Osteoblast (primary cell): Measurements from ENCODE around the gene TOP1. TPM values are rescaled to one million over a fixed set of nuclear protein-coding genes. Genes with fewer than 3 reads are reported as not detected.

Source experiments
- DNase-seq: peaks from one replicate; pipeline ENCODE4 v3.0.0; 2011; ENCODE audit warnings: low spot score, mixed read lengths; ENCODE audit not compliant: insufficient read length; ENCODE audit errors: missing footprints
- H2AFZ ChIP-seq: 2 replicates; pipeline ENCODE4 v1.6.0; 2011; ENCODE audit warnings: mild to moderate bottlenecking, low read length
- H3K27ac ChIP-seq: 2 replicates; pipeline ENCODE4 v1.5.1; 2011; ENCODE audit warnings: mild to moderate bottlenecking, low read depth, low read length, moderate library complexity
- H3K27me3 ChIP-seq: 2 replicates; pipeline ENCODE4 v1.6.0; 2012; ENCODE audit warnings: mild to moderate bottlenecking, control low read depth, inconsistent platforms, low read length, moderate library complexity; ENCODE audit not compliant: insufficient read depth
- H3K36me3 ChIP-seq: 2 replicates; pipeline ENCODE4 v1.5.1; 2011; ENCODE audit warnings: mild to moderate bottlenecking, low read length, control low read depth, moderate library complexity; ENCODE audit not compliant: insufficient read depth
- H3K4me1 ChIP-seq: 2 replicates; pipeline ENCODE4 v1.5.1; 2011; ENCODE audit warnings: mild to moderate bottlenecking, low read length, control low read depth, moderate library complexity; ENCODE audit not compliant: insufficient read depth
- H3K4me2 ChIP-seq: 2 replicates; pipeline ENCODE4 v1.6.0; 2011; ENCODE audit warnings: mild to moderate bottlenecking, low read length; ENCODE audit not compliant: insufficient read depth
- H3K4me3 ChIP-seq: fragments of 200-600 bp; sonication (generic); 3 replicates; pipeline ENCODE4 v1.5.1; 2012; ENCODE audit warnings: mild to moderate bottlenecking, low read length, inconsistent platforms; ENCODE audit not compliant: insufficient read depth
- H3K79me2 ChIP-seq: 2 replicates; pipeline ENCODE4 v1.6.0; 2012; ENCODE audit warnings: mild to moderate bottlenecking, low read length, control low read depth, inconsistent platforms; ENCODE audit not compliant: insufficient read depth
- H3K9me3 ChIP-seq: 2 replicates; pipeline ENCODE4 v1.5.1; 2011; ENCODE audit warnings: low read depth, low read length, control low read depth
- H4K20me1 ChIP-seq: 2 replicates; pipeline ENCODE4 v1.6.0; 2012; ENCODE audit warnings: mild to moderate bottlenecking, low read length, control low read depth; ENCODE audit not compliant: insufficient read depth
- total RNA-seq: library from RNA; depleted of rRNA; stranded (reverse); fragments of >200 nt; gene quantifications from 2 replicates; pipeline ENCODE4 v1.2.3, GENCODE V29; 2012
- TF ChIP-seq, protein P1 (sequence below): IDR thresholded peaks from 2 replicates; pipeline ENCODE4 v1.5.1; 2011; ENCODE audit warnings: mild to moderate bottlenecking, low read depth, low read length, moderate library complexity; ENCODE audit errors: extremely low read depth

Gene TOP1
- total RNA-seq, 1 donor: 10.5 TPM

DNA sequence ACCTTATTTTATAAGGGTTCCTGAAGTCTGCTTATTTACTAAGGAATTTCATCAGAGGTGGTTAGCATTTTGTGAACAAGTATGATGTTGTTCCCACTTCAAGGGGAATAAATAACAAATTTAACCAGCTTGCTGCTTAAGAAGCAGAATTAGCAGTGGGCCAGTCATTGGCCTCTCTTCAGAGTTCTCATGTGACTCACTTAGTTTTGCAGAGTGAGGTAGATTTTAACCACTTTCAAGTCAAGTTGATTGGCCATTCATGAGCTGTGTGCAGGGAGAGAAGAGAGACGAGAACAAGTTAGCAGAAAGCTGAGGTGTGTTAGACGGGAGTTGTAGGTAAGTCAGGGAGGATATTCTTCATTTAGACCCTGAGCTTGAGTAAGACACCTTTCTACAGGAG lies 18.1 kb downstream of the TOP1 start:
- peaks cover 68% of the 10 kb centered on the region for H4K20me1 ChIP-seq
- no peak overlapping the region for H3K4me2 ChIP-seq
- no peaks in the 10 kb centered on the region for H3K9me3 ChIP-seq
- H3K36me3 ChIP-seq: no peaks in the 10 kb centered on the region
- no peaks in the 10 kb centered on the region for H3K27me3 ChIP-seq
- peak overlapping the region; percentile 0 for H3K27ac ChIP-seq
- TF ChIP-seq, protein P1, sequence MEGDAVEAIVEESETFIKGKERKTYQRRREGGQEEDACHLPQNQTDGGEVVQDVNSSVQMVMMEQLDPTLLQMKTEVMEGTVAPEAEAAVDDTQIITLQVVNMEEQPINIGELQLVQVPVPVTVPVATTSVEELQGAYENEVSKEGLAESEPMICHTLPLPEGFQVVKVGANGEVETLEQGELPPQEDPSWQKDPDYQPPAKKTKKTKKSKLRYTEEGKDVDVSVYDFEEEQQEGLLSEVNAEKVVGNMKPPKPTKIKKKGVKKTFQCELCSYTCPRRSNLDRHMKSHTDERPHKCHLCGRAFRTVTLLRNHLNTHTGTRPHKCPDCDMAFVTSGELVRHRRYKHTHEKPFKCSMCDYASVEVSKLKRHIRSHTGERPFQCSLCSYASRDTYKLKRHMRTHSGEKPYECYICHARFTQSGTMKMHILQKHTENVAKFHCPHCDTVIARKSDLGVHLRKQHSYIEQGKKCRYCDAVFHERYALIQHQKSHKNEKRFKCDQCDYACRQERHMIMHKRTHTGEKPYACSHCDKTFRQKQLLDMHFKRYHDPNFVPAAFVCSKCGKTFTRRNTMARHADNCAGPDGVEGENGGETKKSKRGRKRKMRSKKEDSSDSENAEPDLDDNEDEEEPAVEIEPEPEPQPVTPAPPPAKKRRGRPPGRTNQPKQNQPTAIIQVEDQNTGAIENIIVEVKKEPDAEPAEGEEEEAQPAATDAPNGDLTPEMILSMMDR: no peak
- no peak overlapping the region for H2AFZ ChIP-seq
- H3K4me3 ChIP-seq: no peak overlapping the region
- peaks cover 98% of the 10 kb centered on the region for H3K79me2 ChIP-seq
- peaks cover 50% of the 10 kb centered on the region for H3K4me1 ChIP-seq
- DNase-seq: peak; percentile 59

DNA sequence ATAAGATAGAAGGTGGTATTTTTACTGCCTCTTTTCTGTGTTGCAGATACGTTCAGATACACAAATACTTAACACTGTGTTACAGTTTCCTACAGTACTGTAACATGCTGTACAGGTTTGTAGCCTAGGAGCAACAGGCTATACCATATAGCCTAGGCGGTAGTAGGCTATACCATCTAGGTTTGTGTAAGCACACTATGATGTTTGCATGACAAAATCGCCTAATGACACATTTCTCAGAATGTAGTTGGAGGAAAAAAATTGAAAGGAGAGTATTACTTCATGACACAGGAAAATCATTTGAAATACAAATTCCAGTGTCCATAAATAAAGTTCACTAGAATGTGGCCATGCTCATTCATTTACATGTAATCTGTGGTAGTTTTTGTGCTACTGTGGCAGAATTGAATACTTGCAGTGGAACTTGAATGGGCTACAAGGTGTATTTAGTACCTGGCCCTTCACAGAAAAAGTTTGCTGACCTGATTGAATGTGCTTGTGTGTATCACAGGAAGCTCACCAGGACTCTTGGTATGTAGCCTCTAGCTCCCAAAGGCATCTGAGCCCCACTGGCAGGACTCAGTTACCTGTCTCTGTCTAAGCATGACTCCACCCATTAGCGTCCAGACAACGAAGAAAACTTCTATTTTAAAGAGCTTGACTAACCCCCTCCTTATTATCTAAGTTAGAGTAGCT lies 18.8 kb downstream of the TOP1 start:
- no peaks in the 10 kb centered on the region for H3K9me3 ChIP-seq
- no peak overlapping the region for H2AFZ ChIP-seq
- no peak overlapping the region for H3K4me3 ChIP-seq
- peaks cover 57% of the 10 kb centered on the region for H3K4me1 ChIP-seq
- peaks cover 98% of the 10 kb centered on the region for H3K79me2 ChIP-seq
- TF ChIP-seq, protein P1: no peak
- no peak for DNase-seq
- peak overlapping the region; percentile 24 for H3K27ac ChIP-seq
- H3K4me2 ChIP-seq: peak overlapping the region; percentile 80
- H4K20me1 ChIP-seq: peaks cover 73% of the 10 kb centered on the region
- no peaks in the 10 kb centered on the region for H3K36me3 ChIP-seq
- H3K27me3 ChIP-seq: no peaks in the 10 kb centered on the region

DNA sequence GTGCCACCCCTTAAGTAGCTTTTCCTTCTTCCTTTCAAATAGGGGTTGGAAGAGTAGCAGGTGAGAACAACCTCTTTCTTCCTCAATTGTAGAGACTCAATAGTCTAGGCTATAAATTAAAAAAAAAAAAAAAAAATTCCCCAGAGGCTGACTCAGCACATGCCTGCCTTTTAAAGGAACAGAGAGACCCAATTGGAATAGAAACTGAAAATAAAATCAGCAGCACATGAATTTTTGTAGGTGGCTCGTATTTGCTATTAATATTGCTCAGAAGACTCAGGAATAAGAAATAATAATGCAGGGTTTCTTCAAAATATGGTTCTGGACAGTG lies 19.3 kb downstream of the TOP1 start:
- peak overlapping the region; percentile 45 for H3K27ac ChIP-seq
- no peaks in the 10 kb centered on the region for H3K27me3 ChIP-seq
- H3K4me3 ChIP-seq: peak overlapping the region; percentile 60
- TF ChIP-seq, protein P1: no peak
- H4K20me1 ChIP-seq: peaks cover 73% of the 10 kb centered on the region
- peaks cover 62% of the 10 kb centered on the region for H3K4me1 ChIP-seq
- H3K79me2 ChIP-seq: peaks cover 98% of the 10 kb centered on the region
- peak overlapping the region; percentile 80 for H3K4me2 ChIP-seq
- H3K36me3 ChIP-seq: no peaks in the 10 kb centered on the region
- H3K9me3 ChIP-seq: no peaks in the 10 kb centered on the region
- H2AFZ ChIP-seq: no peak overlapping the region
- DNase-seq: peak; percentile 37

DNA sequence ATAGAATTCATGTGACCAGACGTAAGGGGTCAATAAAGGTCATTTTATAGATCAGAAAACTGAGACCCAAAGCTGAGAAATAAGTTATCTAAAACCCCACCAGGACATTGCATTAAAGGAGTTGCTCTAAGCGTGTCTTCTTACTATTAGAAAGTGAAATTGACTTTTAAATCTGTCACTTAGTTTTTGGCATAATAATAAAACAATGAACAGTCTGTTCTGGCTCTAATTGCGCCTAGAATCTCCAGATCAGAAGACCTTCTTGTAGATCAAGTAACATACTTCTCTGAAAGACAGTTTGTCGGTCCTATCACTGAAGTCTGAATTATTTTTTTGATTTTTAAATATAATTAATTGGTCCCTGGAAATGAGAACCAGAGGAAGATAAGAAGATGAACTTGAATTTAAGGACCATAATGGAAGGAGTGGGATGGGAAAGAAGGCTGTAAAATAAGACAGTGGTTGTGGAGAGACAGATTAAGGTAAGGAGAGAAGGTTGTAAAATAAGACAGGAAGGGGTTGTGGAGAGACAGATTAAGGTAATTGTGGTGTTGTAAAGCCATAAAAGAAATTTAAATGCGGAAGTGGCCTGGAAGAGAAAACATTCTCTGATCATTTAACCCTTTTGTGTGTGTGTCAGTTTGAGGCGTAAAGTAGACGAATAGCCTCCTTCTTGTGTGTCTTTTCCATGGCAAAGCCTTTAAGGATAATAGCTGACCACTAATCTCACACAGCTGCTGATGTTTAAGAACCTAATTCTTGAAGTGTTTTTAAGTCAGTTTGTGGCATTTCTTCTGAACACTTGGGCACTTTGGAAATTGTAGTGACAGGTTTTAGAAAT lies 20.1 kb downstream of the TOP1 start:
- Histone ChIP-seq H3K36me3 (no peaks in the 10 kb centered on the region), H3K79me2 (peaks cover 98% of the 10 kb centered on the region), H3K27me3 (no peaks in the 10 kb centered on the region), H4K20me1 (peaks cover 72% of the 10 kb centered on the region), H3K27ac (peak overlapping the region; percentile 45), H3K4me2 (peak overlapping the region; percentile 80), H3K4me1 (peaks cover 70% of the 10 kb centered on the region), H2AFZ (no peak overlapping the region), H3K4me3 (peak overlapping the region; percentile 60), H3K9me3 (no peaks in the 10 kb centered on the region)
- no peak for DNase-seq
- TF ChIP-seq, protein P1: no peak
